GM18909 (cell line): ENCODE measurements around the gene MC1R.
"Not testable (repeated sequence)": the region's sequence is repeated elsewhere in the genome, so short reads cannot be mapped to it uniquely, and the experiment has no call there.

Experiments used
- ATAC-seq: cut with Tn5 transposase; IDR thresholded peaks from one replicate; pipeline ENCODE4 v1.9.1; 2021; ENCODE audit warnings: mild to moderate bottlenecking; ENCODE audit not compliant: unreplicated experiment, poor library complexity

Gene MC1R

DNA sequence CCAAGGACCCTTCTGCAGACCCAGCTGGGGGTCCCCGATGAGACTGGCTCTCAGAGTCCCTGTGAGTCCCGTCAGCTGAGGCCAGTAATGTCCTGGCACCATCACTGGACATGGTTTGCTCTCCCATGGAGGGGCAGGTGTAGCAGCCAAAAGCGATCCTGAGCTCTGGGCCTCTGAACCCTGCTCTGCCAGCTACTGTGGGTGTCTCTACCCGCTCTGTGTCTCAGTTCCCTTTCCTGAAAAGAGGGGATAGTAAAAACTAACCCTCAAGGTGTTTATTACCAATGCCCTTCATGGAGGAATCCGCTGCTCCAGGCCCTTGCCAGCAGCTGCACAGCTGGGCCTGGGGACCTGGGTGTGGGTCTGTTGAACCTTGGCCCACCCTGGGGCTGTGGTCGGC is 13.3 kb downstream of the MC1R start:
- no peak for ATAC-seq

DNA sequence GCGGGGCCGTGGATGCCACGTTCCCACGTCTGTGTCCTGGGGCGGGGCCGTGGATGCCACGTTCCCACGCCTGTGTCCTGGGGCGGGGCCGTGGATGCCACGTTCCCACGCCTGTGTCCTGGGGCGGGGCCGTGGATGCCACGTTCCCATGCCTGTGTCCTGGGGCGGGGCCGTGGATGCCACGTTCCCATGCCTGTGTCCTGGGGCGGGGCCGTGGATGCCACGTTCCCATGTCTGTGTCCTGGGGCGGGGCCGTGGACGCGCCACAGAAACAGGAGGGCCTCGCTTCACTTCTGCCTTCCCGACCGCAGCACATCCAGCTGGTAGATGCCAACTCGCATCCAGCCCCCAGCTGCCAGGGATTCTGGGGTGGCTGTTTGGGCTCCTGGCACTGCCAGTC is 15.4 kb downstream of the MC1R start:
- ATAC-seq: not testable (repeated sequence)

DNA sequence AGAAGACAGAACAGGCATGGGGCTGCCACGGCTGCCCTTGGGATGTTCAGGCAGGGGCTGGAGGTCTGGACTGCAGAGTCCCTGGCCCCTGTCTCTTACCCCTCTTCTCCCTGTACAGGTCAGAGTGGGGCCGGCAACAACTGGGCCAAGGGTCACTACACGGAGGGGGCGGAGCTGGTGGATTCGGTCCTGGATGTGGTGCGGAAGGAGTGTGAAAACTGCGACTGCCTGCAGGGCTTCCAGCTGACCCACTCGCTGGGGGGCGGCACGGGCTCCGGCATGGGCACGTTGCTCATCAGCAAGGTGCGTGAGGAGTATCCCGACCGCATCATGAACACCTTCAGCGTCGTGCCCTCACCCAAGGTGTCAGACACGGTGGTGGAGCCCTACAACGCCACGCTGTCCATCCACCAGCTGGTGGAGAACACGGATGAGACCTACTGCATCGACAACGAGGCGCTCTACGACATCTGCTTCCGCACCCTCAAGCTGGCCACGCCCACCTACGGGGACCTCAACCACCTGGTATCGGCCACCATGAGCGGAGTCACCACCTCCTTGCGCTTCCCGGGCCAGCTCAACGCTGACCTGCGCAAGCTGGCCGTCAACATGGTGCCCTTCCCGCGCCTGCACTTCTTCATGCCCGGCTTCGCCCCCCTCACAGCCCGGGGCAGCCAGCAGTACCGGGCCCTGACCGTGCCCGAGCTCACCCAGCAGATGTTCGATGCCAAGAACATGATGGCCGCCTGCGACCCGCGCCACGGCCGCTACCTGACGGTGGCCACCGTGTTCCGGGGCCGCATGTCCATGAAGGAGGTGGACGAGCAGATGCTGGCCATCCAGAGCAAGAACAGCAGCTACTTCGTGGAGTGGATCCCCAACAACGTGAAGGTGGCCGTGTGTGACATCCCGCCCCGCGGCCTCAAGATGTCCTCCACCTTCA is 16.2 kb downstream of the MC1R start:
- no peak for ATAC-seq

DNA sequence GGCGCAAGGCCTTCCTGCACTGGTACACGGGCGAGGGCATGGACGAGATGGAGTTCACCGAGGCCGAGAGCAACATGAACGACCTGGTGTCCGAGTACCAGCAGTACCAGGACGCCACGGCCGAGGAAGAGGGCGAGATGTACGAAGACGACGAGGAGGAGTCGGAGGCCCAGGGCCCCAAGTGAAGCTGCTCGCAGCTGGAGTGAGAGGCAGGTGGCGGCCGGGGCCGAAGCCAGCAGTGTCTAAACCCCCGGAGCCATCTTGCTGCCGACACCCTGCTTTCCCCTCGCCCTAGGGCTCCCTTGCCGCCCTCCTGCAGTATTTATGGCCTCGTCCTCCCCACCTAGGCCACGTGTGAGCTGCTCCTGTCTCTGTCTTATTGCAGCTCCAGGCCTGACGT is 17.0 kb downstream of the MC1R start:
- ATAC-seq: not testable (repeated sequence)

DNA sequence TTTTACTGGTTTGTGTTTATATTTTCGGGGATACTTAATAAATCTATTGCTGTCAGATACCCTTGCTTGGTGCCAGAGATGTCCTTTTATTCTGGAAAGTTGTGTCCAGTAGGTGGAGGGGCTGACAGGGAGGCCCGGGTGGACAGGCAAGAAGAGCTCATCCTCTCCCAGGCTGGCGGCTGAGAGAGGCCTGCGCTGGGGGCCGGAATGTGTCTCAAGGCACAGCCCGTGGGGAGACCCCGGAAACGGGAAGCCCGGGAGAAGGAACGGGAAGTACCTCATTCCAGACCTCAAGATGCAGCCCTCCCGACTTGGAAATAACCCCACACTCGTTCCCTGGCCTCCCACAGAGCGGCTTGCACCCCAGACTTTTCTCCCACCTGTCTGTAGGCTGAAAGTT is 17.4 kb downstream of the MC1R start:
- ATAC-seq: no peak

DNA sequence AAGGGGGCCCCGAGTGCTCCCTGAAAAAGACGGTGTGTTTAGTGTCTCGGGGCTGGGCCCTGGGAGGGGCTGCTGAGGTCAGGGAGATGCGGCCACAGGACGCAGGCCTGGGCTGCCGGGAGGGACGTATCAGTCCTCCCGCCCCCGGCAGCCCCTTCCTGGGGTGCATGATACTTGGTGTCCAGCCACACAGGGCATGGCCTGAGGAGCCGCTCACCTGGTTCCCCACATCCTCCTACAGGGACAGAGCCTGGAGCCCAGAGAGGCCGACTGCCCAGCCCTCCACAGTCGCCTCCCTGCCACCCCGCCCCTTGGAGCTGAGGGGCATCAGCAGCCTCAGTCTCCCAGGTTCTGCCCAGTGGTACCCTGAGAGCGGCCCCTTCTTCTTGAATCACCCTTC is 17.8 kb downstream of the MC1R start:
- ATAC-seq: no peak

DNA sequence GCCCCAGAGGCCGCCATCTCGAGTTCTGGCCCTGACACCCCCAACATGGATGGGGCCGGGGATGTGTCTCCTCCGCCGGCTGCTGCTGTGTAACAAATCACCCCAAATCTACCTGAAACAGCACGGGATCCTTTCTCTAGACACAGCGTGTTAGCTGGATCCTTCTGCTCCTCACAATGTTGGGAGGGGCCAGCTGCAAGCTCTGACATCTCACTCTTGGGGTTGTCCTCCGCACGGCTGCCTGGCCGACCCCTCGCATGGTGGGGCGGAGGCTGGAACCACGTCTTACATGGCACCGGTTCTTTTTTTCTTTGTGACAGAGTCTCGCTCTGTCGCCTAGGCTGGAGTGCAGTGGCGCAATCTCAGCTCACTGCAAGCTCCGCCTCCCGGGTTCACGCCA is 18.3 kb downstream of the MC1R start:
- ATAC-seq: no peak

DNA sequence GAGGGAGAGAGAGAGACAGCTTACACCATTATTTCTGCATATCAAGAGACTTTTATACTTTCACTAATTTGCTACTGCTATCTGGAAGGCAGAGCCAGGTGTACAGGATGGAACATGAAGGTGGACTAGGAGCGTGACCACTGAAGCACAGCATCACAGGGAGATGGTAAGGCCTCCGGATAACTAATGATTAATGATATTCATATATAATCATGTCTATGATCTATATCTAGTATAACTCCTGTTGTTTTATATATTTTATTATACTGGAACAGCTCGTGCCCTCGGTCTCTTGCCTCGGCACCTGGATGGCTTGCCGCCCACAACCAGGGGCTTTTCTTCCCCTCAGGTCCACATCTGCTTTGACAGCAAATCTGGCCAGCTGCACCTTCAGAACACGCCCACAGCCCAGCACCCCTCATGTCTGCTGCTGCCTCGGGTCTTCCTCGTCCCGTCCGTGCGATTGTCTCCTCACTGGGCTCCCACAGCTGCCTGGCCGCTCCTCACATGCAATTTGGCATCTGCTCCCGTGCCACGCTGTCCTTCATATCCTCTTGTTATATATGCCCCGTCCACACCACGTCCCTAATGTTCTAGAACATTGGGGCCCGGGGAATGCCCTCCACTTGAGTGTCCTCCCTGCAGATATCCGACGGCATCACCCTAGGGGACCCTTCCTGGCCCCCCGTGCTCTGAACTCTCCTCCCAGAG is 19.7 kb downstream of the MC1R start:
- ATAC-seq: no peak

DNA sequence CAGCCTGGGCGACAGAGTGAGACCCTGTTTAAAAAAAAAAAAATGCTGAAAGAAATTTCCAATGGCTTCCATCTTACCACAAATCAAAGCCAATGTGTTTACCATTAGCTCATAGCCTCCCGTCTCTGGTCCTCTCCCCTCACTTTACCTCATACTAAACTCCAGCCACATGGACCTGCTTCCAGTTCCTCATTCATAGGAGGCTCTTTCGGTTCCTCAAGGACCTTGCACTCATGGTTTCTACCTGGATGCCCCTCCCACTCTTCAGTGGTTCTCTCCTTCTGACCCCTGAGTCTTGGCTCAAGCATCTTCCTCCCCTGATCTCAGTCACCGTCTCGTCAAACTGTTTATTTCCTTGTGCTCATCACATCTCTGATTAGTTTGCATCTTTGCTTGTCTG is 26.1 kb downstream of the MC1R start:
- no peak for ATAC-seq

DNA sequence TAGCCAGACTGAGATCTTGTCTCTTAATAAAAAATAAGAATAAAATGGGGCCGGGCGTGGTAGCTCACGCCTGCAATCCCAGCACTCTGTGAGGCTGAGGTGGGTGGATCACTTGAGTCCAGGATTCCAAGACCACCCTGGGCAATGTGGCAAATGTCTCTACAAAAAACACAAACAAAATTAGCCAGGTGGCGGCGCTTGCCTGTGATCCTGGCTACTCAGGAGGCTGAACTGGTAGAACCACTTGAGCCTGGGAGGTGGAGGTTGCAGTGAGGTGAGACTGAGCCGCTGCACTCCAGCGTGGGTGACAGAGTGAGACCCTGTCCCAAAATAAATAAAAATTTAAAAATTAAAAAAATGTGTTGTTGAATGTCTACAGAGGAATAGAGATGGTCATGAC is 27.0 kb downstream of the MC1R start:
- no peak for ATAC-seq

DNA sequence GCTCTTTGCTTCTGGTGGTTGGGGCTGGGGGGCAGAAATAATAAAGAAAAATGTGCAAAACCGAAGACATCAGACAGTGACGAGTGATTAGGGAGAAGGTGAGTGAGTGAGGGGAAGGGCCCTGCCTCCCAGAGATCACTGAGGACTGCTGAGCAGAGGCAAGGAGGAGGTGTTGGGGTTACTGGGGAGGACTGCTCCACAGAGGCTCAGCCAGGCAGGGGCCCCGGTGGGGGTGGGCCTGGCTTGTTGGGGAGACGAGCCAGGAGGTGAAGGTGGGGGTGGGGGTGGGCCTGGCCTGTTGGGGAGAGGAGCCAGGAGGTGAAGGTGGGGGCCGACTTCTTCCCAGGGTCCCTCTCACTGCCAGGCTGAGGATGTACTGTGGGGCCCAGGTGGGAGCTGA is 27.9 kb downstream of the MC1R start:
- no peak for ATAC-seq

DNA sequence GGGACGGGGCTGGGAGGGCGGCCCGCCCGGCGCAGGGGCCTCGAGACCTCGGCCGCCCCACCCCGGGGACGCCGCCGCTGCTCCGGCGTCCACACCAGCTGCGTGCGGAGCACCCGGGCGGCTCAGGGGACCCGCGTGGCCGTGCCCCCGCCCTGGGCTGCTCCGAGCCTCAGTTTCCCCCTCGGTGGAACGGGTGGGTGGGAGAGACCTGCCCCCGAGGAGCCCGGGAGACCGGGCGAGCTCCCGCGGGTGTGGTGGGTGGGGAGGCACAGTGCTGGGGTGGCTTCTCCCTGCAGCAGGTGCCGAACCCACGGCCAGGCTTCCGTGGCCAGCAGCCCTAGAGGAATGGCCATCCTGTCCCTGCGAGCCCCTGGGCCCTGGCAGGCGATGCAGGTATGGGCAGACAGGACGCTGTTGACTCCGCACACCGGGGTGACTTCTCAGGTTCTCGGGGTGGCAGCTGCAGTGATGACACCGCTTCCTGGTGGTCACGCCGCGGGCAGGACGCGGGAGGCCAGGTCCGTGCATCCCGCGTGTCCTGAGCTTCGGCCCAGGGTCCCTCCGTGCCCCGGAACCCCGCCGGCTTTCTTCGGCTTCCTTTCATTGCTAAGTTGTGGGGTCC is 30.6 kb downstream of the MC1R start:
- no peak for ATAC-seq

DNA sequence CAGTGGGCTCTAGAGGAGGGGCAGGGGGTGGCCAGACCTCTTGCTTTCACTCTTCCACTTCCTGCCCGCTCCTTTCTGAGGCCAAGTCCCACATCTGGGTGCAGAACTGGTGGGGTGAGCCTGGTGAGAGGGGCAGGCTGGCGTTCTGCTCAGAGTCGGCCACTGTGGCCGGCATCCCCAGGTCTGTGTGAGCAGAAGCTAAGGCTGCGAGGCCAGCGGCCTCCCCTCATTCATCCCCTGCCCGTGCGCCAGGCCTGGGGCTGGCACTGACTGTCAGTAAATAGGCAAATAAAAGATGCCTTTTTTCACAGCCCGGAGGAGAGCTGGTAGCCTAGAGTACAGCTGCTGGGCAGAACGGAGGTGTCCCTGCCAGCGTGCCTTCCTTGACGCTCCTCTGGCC is 31.1 kb downstream of the MC1R start:
- no peak for ATAC-seq

DNA sequence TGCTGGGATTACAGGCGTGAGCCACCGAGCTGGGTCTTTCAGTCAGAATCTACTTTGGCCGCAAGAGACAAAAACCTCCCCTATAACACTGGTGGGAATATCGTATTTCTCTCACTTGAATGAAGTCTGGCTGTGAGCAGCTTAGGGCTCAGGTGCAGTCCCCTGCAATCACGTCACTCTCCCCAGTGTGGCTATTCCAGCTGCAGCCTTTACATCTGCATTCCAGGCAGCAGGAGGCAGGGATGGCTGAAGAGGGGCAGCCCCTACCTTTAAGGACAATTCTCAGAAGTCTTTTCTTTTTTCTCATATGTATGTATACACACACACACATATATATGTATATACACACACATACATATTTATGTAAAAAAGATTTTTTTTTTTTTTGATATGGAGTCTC is 32.8 kb downstream of the MC1R start:
- ATAC-seq: no peak

DNA sequence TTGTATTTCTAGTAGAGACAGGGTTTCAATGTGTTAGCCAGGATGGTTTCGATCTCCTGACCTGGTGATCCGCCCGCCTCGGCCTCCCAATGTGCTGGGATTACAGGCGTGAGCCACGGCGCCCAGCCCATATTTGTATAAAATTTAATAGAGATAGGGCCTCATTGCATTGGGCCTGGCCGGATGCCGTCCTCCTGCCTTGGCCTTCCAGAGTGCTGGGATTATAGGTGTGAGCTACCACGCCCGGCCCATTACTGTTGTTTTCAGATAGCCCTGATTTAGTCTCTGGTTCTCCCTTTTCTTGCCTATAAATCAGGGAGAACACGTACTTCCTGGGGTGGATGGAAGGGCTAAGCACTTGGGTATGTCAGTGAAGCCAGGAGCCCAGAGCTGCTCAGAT is 33.4 kb downstream of the MC1R start:
- ATAC-seq: no peak

DNA sequence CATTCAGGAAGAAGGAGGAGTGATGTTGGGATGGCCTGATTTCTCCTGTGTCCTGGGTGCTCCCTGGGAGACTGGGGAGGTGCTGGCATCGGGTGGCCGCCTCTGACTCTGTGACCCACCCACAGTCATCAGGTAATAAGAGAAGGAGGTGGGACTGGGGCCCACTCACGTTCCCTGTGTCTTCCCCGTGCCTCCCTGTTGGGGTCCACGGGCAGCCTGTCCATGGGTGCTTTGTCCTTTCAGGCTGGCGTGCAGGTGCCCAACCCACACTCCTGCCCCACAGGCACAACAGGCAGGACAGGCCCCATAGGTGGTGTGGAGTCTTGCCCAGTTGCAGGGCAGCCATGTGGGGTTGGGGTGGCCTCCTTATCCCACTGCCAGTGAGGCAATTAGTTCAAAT is 33.9 kb downstream of the MC1R start:
- no peak for ATAC-seq

DNA sequence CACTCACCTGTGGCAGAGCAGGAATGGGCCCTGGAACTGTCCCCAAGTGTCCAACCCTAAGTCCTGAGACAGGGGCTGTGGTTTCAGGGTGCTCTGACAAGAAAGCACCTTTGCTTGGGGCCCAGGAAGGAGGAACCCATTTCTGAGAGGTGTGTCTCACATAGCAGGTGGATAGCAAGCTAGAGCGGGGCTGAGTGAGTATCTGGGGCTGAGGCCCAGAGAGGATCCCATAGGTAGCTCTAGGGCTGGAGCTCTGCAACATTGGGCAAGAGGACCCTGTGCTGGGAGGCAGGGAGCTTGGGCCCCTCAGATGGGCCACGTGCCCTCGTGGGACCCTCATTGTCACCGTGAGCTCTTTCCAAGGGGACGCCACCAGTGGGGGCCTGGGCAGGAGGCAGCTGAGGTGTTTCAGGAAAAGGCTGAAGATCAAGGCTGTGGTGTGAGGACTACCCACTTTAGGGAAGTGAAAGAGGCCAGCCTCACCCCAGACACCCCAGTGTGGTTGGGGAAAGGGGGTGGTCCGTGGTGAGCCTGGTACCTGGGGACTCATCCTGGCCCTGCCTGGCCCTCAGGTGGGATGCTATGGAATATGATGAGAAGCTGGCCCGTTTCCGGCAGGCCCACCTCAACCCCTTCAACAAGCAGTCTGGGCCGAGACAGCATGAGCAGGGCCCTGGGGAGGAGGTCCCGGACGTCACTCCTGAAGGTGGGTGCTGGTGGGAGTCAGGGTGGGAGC is 35.2 kb downstream of the MC1R start:
- ATAC-seq: no peak

DNA sequence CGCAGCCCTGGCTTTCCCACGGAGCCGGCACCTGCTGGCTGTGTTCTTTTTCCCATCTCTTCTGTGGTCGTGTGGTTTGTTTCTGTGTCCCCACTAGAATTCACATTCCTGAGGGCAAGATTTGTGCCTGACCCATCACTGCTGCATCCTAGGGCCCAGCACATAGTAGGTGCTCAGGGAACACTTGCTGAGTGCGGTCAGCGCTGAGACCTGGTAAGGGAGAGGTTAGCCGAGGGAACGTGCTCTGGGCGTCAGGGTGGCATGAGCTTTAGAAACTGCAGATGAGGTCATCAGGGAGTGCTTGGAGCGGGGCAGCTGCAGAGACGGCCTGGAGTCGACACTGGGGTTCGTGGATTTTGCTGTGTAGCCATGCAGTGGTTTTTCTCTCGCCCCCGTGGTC is 35.8 kb downstream of the MC1R start:
- no peak for ATAC-seq

DNA sequence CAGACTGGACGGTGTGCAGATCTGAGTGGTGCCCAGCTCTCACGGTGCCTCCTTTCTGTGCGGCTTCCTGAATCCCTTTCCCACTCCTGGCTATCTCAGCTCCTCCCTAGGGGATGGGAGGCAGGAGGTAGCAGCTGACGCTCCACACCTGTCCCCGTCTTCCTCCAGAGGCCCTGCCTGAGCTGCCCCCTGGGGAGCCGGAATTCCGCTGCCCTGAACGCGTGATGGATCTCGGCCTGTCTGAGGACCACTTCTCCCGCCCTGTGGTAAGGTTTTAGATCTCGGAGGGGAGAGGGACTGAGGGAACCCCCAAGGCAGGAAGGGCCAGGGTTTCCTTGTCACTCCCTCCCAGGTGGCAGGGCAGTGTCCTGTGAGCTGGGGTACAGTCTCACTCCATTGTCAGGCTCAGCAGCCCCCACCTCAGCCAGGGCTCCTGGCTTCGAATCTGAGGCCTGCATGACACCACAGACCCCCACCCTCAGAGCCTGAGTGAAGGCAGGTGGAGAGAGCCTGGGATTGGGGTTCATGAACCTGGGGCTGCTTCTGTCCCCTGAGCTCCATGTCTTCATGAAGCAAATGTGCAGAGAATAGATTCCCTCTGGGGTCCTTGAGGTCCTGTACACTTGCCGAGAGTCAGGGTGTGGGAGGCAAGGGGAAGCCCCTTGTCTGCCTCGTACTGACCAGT is 36.5 kb downstream of the MC1R start:
- no peak for ATAC-seq
